Measurements from ENCODE around the gene LAMA4. TPM values are rescaled to one million over a fixed set of nuclear protein-coding genes. Genes with fewer than 3 reads are reported as not detected.

The LAMA4 gene
- total and polyA plus RNA-seq, 2 of the 13 experiments (the other 11 are each of a cell fraction or from before 2014, with no cell fraction given) = not detected

GRCh38 chr6:112214739-112215269 is 39.6 kb downstream of the LAMA4 start (continued):
- peak; percentile 29; the same call in 1 of the 2 replicates for TF ChIP-seq AHDC1 (CRISPR knock-in tag; IDR thresholded peaks at IDR 0.05; ENCODE audit: borderline replicate concordance)

DNA sequence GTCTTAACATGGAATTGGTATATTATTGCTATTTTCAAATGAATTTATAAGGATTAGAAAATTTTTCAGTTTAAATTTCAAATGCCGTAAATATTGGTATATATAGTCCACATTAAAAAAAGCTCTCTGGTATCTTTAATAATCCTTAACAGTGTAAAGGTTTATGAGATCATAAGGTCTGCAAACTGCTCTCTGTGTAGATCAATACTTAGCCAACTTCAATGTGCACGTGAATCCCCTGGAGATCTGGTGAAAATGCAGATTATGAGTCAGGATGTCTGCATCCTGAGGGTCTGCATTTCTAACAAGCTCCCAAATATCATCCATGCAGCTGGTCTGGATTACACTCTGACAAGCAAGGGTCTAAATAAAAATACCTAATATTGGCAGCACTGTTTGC is 43.5 kb downstream of the LAMA4 start:
- Histone ChIP-seq H3K79me2 (ENCODE audit: insufficient read depth, low read length) (no peaks in the 10 kb centered on the region), H3K9ac (ENCODE audit: insufficient read depth, low read depth, low read length) (no peak overlapping the region), H2AFZ (ENCODE audit: low read length) (no peak overlapping the region), H3K27me3 (ENCODE audit: control insufficient read depth in 1 of 2, insufficient read depth in 2 of 2, low read length in 2 of 2) (no peaks in the 10 kb centered on the region), H4K20me1 (ENCODE audit: insufficient read depth, low read length) (no peaks in the 10 kb centered on the region), H3K27ac (ENCODE audit: extremely low read length, insufficient read depth, low read length) (no peak overlapping the region), H3K4me3 (replicated peaks in 1 of 3; ENCODE audit: insufficient read depth in 1 of 3, low read depth in 2 of 3, low read length in 3 of 3) (no peak overlapping the region), H3K4me1 (ENCODE audit: insufficient read depth, low read length) (peaks cover 12% of the 10 kb centered on the region), H3K4me2 (ENCODE audit: low read depth, low read length) (no peak overlapping the region), H3K36me3 (replicated peaks in 1 of 2; ENCODE audit: control insufficient read depth in 1 of 2, insufficient read depth in 2 of 2, low read length in 2 of 2) (no peaks in the 10 kb centered on the region), H3K9me3 (ENCODE audit: low read length) (no peaks in the 10 kb centered on the region)
- ATAC-seq (no peak), DNase-seq (ENCODE audit: low spot score) (no peak), FAIRE-seq (no peak)
- no TSS peak for BruUV-seq (replicated peaks)
- CTCF ChIA-PET (ENCODE audit: low intra/inter-chr PET ratio, low total read pairs) = no interaction called here
- 32% methylated on average over 2 of the region's 2 CpGs for WGBS (ENCODE audit: low lambda C conversion rate)
- TF ChIP-seq GZF1 (CRISPR knock-in tag; IDR thresholded peaks at IDR 0.05) (peak; percentile 89; the same call in 1 of the 2 replicates), BRD4 (CRISPR knock-in tag; IDR thresholded peaks at IDR 0.05) (no peak), DDIT3 (CRISPR knock-in tag; IDR thresholded peaks at IDR 0.05) (no peak), ZNF678 (CRISPR knock-in tag; IDR thresholded peaks at IDR 0.05) (no peak)
- intact Hi-C loops (cut with micrococcal nuclease; ENCODE audit: unreplicated experiment) (no loop called here), in situ Hi-C loops (cut with HindIII; ENCODE audit: extremely low pct_ligation_motif_present, low pct_unique_long_range_greater_than_20kb) (no loop called here)
- POLR2A ChIA-PET = no interaction called here
